GM12878 (cell line): ENCODE results near the gene RHOF. TPM values are rescaled to one million over a fixed set of nuclear protein-coding genes. Genes with fewer than 3 reads are reported as not detected.
"Not testable (repeated sequence)": the region's sequence is repeated elsewhere in the genome, so short reads cannot be mapped to it uniquely, and the experiment has no call there.

ENCODE experiments used
- ATAC-seq: fragments of 200-7000 bp; cut with Tn5 transposase; 3 replicates; pipeline ENCODE4 v1.9.1; 2020; ENCODE audit warnings: mild to moderate bottlenecking, moderate library complexity
- BruUV-seq: library from RNA; stranded (reverse); fragments of 400-500 nt; replicated peaks from 2 replicates; lab custom pipeline; 2021; lab: Mats Ljungman, UMichigan
- CTCF ChIA-PET: fragments of 300-600 bp; sonication (Branson Sonifier 250); formaldehyde crosslinking; extraction: SDS; loops from one replicate; lab custom pipeline; 2021; ENCODE audit warnings: inconsistent platforms; lab: Yijun Ruan, JAX
- POLR2A ChIA-PET: fragments of 350-600 bp; formaldehyde crosslinking; extraction: SDS; loops from one replicate; lab custom pipeline; 2021; ENCODE audit warnings: inconsistent platforms; lab: Charles Lee
- RAD21 ChIA-PET: fragments of 300-600 bp; sonication (Branson Sonifier 250); formaldehyde crosslinking; loops from one replicate; lab custom pipeline; 2023; ENCODE audit warnings: antibody characterized with exemption; ENCODE audit not compliant: unreplicated experiment; lab: Charles Lee
- SMC1A ChIA-PET: fragments of 300-600 bp; sonication (Branson Sonifier 250); formaldehyde crosslinking; loops from one replicate; lab custom pipeline; 2023; ENCODE audit not compliant: unreplicated experiment, uncharacterized antibody; lab: Charles Lee
- DNase-seq: peaks from one replicate; pipeline ENCODE4 v3.0.0-alpha.2; 2011; ENCODE audit warnings: low read depth, low spot score
- FAIRE-seq: peaks from 3 replicates; lab custom pipeline; 2011; peaks lifted over from hg19 to GRCh38; lab: Jason Lieb, UNC
- H2AFZ ChIP-seq: 2 replicates; pipeline ENCODE4 v1.6.0; 2011; ENCODE audit warnings: low read depth, low read length, control low read depth; ENCODE audit not compliant: control insufficient read depth
- H3K27ac ChIP-seq: 2 replicates; pipeline ENCODE4 v1.5.1; 2011; ENCODE audit warnings: control low read depth; ENCODE audit not compliant: control insufficient read depth, insufficient read depth
- H3K27me3 ChIP-seq, 2 experiments: replicated peaks in 1 of 2; 2 replicates each; pipeline versions ENCODE4 v1.6.0 to v1.6.1; 2011; ENCODE audit warnings: low read length in 1 of 2; ENCODE audit not compliant: control insufficient read depth in 2 of 2, insufficient read depth in 2 of 2
- H3K36me3 ChIP-seq, 2 experiments: 2 replicates each; pipeline ENCODE4 v1.5.1; 2011; ENCODE audit warnings: low read length in 1 of 2; ENCODE audit not compliant: control insufficient read depth in 2 of 2, insufficient read depth in 2 of 2
- H3K4me1 ChIP-seq: 2 replicates; pipeline ENCODE4 v1.6.1; 2011; ENCODE audit warnings: mild to moderate bottlenecking, low read length, moderate library complexity, mixed read lengths; ENCODE audit not compliant: control insufficient read depth, insufficient read depth
- H3K4me2 ChIP-seq: 2 replicates; pipeline ENCODE4 v1.6.0; 2011; ENCODE audit warnings: control low read depth; ENCODE audit not compliant: control insufficient read depth, insufficient read depth
- H3K4me3 ChIP-seq: fragments of 200-600 bp; sonication (generic); 2 replicates; pipeline ENCODE4 v1.5.1; 2016
- H3K79me2 ChIP-seq: 2 replicates; pipeline ENCODE4 v1.6.0; 2011; ENCODE audit warnings: low read length; ENCODE audit not compliant: control insufficient read depth, insufficient read depth
- H3K9ac ChIP-seq: 2 replicates; pipeline ENCODE4 v1.8.0; 2011; ENCODE audit warnings: low read length, control low read depth, mixed read lengths; ENCODE audit not compliant: control insufficient read depth, insufficient read depth
- H3K9me3 ChIP-seq: replicated peaks from 3 replicates; pipeline ENCODE4 v1.5.1; 2011; ENCODE audit warnings: mild to moderate bottlenecking, low read length; ENCODE audit not compliant: control insufficient read depth, insufficient read depth
- H4K20me1 ChIP-seq: 2 replicates; pipeline ENCODE4 v1.6.0; 2011; ENCODE audit not compliant: control insufficient read depth, insufficient read depth
- CHD2 ChIP-seq: IDR thresholded peaks from 2 replicates; pipeline ENCODE4 v1.6.1; 2011; ENCODE audit warnings: low read depth, low read length, improper control_type of control experiment, borderline replicate concordance
- EED ChIP-seq: sonication (generic); IDR thresholded peaks from 2 replicates; pipeline ENCODE4 v1.6.1; 2016; ENCODE audit warnings: antibody characterized with exemption, low read depth
- ETV6 ChIP-seq, 2 experiments: fragments of 450-650 bp in 1 of 2; IDR thresholded peaks in 1 of 2; conservative IDR thresholded peaks in 1 of 2; 2 replicates each; pipeline ENCODE4 v1.6.1; 2014; ENCODE audit warnings: antibody characterized with exemption in 1 of 2, borderline replicate concordance in 1 of 2, low read depth in 1 of 2, mild to moderate bottlenecking in 1 of 2, moderate library complexity in 1 of 2
- FOXK2 ChIP-seq: fragments of 450-650 bp; IDR thresholded peaks from 2 replicates; pipeline ENCODE4 v1.6.1; 2017; ENCODE audit warnings: mild to moderate bottlenecking, moderate library complexity
- MEF2A ChIP-seq: IDR thresholded peaks from 2 replicates; pipeline ENCODE4 v1.6.1; 2011; ENCODE audit warnings: low read depth, mild to moderate bottlenecking, low read length, moderate library complexity; ENCODE audit not compliant: insufficient read depth
- POLR2A ChIP-seq: IDR thresholded peaks from 2 replicates; pipeline ENCODE4 v1.6.1; 2011; ENCODE audit warnings: low read depth, mild to moderate bottlenecking, low read length
- SP1 ChIP-seq: IDR thresholded peaks from one replicate; pipeline ENCODE4 v1.6.1; 2011; ENCODE audit warnings: low read depth, low read length
- STAT3 ChIP-seq: IDR thresholded peaks from 2 replicates; pipeline ENCODE4 v1.6.1; 2011; ENCODE audit warnings: low read depth, low read length, improper control_type of control experiment
- TBL1XR1 ChIP-seq: IDR thresholded peaks from 2 replicates; pipeline ENCODE4 v1.6.1; 2012; ENCODE audit warnings: low read depth, low read length, improper control_type of control experiment
- USF1 ChIP-seq: IDR thresholded peaks from 2 replicates; pipeline ENCODE4 v1.6.1; 2011; ENCODE audit warnings: borderline replicate concordance, low read depth, mild to moderate bottlenecking, moderate library complexity, mixed read lengths, low read length; ENCODE audit not compliant: insufficient read depth; ENCODE audit errors: extremely low read length
- YY1 ChIP-seq: IDR thresholded peaks from 2 replicates; pipeline ENCODE4 v1.6.1; 2011; ENCODE audit warnings: low read depth, mild to moderate bottlenecking, low read length
- WGBS: methylation state at CpG from one replicate; pipeline ENCODE4 v1.1.6; 2016; ENCODE audit warnings: low lambda C conversion rate; ENCODE audit not compliant: insufficient replicate concordance, insufficient coverage; ENCODE audit errors: missing lambda C conversion rate; 5-methylcytosine and 5-hydroxymethylcytosine counted together
- in situ Hi-C: fragments of 300-500 bp; cut with MboI; formaldehyde crosslinking; loops from 9 replicates; pipeline ENCODE4 v1.14.3; 2018; ENCODE audit warnings: mixed read lengths
- intact Hi-C: fragments of 100-400 bp; cut with micrococcal nuclease; formaldehyde crosslinking; loops from one replicate; pipeline ENCODE4 v1.14.2; 2022; ENCODE audit not compliant: unreplicated experiment
- polyA plus RNA-seq, 11 experiments: library from polyadenylated mRNA; depleted of rRNA in 4 of 11; unstranded in 6 of 11; stranded (reverse) in 5 of 11; fragments of >200 nt; fragmentation: Nextera tagmentation in 4 of 11; fragmentation: Illumina TruSeq in 1 of 11; extraction: Ambion mirVana in 4 of 11; extraction: Trizol in 1 of 11; gene quantifications; 1 replicate in 1 of 11; 2 replicates in 10 of 11; pipeline versions ENCODE4 v1.2.1 to v1.2.3, GENCODE V29; 2011 to 2016; ENCODE audit warnings: inconsistent platforms in 2 of 11, missing spikeins in 2 of 11, low read depth in 1 of 11
- total RNA-seq, 4 experiments: library from RNA; depleted of rRNA in 3 of 4; stranded (reverse); fragments of >200 nt in 3 of 4; fragmentation: Illumina TruSeq in 1 of 4; extraction: Trizol in 1 of 4; gene quantifications; 2 replicates each; pipeline versions ENCODE4 v1.2.1 to v1.2.3, GENCODE V29; 2013 to 2021
- TF ChIP-seq, protein P1 (sequence below): IDR thresholded peaks from 2 replicates; pipeline ENCODE4 v1.6.1; 2012; ENCODE audit warnings: low read depth, low read length, improper control_type of control experiment
- TF ChIP-seq, protein P2 (sequence below): IDR thresholded peaks from 2 replicates; pipeline ENCODE4 v1.6.1; 2011; ENCODE audit warnings: low read depth, low read length, improper control_type of control experiment, borderline replicate concordance

RHOF gene
- total and polyA plus RNA-seq, 10 of the 15 experiments (the other 5 are each of a cell fraction or from before 2014, with no cell fraction given) = 6.1 to 78.7 (median 39.7) TPM

DNA sequence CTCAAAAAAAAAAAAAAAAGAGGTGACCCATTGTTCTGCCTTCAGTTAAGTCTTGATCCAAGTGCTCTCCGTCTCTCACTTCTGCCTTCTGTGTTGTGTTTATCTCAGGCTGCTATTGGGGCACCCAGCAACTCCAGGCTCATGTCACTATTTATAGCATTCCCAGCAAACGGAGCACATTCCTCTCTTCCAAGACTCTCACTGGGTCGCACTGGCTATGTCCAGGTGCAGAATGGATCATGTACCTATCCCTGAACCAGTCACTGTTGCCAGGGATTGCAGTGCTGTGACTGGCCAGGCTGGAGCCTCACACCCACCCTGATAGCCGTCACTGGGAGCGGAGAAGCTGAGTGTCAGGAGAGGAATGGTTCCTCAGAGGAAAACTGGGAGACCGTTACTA, 31.2 kb downstream of the RHOF start (continued):
- TF ChIP-seq USF1 = no peak

- H2AFZ ChIP-seq, ATAC-seq, H4K20me1 ChIP-seq, H3K36me3 ChIP-seq, H3K9ac ChIP-seq, DNase-seq, intact Hi-C loops, H3K4me1 ChIP-seq, H3K27ac ChIP-seq, H3K4me3 ChIP-seq, H3K27me3 ChIP-seq, FAIRE-seq, H3K4me2 ChIP-seq, RAD21 ChIA-PET, H3K9me3 ChIP-seq, H3K79me2 ChIP-seq, in situ Hi-C loops, BruUV-seq, SMC1A ChIA-PET, CTCF ChIA-PET: not testable (repeated sequence)
- 99% methylated on average over 21 of the region's 22 CpGs for WGBS
- POLR2A ChIA-PET = interaction anchor here (0.6 kb wide), 1 partner anchor 71 kb away, joined by 3 read pairs; no protein-coding TSS in a partner anchor
Observed at GRCh38 chr12:121758536-121758935, 35.0 kb downstream of the RHOF start.

- Histone ChIP-seq H3K27me3 (no peaks in the 10 kb centered on the region), H3K4me3 (no peak overlapping the region), H3K9ac (no peak overlapping the region), H3K4me2 (no peak overlapping the region), H3K4me1 (no peaks in the 10 kb centered on the region), H3K27ac (no peak overlapping the region), H2AFZ (no peak overlapping the region), H3K79me2 (no peaks in the 10 kb centered on the region), H3K36me3 (peaks cover 0 to 4% of the 10 kb centered on the region in 2 experiments; a peak in 3 of 4 replicates), H3K9me3 (no peaks in the 10 kb centered on the region), H4K20me1 (no peaks in the 10 kb centered on the region)
- POLR2A ChIA-PET = no interaction called here
- in situ Hi-C loops = no loop called here
- CTCF ChIA-PET = no interaction called here
- ATAC-seq = no peak
- SMC1A ChIA-PET = no interaction called here
- TF ChIP-seq CHD2 (no peak), YY1 (no peak), MEF2A (no peak), FOXK2 (no peak), TBL1XR1 (no peak), SP1 (no peak), STAT3 (no peak), EED (no peak), POLR2A (no peak), ETV6 (conservative IDR thresholded peaks at IDR 0.05 in 1 of 2, IDR thresholded peaks at IDR 0.05 in 1 of 2; ENCODE audit: borderline replicate concordance in 1 of 2, low read depth in 1 of 2) (no peak)
- TF ChIP-seq, protein P1, sequence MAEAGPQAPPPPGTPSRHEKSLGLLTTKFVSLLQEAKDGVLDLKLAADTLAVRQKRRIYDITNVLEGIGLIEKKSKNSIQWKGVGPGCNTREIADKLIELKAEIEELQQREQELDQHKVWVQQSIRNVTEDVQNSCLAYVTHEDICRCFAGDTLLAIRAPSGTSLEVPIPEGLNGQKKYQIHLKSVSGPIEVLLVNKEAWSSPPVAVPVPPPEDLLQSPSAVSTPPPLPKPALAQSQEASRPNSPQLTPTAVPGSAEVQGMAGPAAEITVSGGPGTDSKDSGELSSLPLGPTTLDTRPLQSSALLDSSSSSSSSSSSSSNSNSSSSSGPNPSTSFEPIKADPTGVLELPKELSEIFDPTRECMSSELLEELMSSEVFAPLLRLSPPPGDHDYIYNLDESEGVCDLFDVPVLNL = no peak
- TF ChIP-seq, protein P2, sequence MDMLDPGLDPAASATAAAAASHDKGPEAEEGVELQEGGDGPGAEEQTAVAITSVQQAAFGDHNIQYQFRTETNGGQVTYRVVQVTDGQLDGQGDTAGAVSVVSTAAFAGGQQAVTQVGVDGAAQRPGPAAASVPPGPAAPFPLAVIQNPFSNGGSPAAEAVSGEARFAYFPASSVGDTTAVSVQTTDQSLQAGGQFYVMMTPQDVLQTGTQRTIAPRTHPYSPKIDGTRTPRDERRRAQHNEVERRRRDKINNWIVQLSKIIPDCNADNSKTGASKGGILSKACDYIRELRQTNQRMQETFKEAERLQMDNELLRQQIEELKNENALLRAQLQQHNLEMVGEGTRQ = no peak
- intact Hi-C loops = no loop called here
- RAD21 ChIA-PET = no interaction called here
- no peak for FAIRE-seq
- DNase-seq = no peak
- 100% methylated on average over 3 of the region's 3 CpGs for WGBS
- BruUV-seq = TSS peak; percentile 40
Observed at GRCh38 chr12:121755591-121755990, 37.9 kb downstream of the RHOF start.
